HG03045 (cell line): ENCODE data around the gene AGRP.

Experiments
- ATAC-seq: cut with Tn5 transposase; IDR thresholded peaks from one replicate; pipeline ENCODE4 v1.9.1; 2021; ENCODE audit warnings: mild to moderate bottlenecking, moderate library complexity; ENCODE audit not compliant: unreplicated experiment

AGRP gene

DNA sequence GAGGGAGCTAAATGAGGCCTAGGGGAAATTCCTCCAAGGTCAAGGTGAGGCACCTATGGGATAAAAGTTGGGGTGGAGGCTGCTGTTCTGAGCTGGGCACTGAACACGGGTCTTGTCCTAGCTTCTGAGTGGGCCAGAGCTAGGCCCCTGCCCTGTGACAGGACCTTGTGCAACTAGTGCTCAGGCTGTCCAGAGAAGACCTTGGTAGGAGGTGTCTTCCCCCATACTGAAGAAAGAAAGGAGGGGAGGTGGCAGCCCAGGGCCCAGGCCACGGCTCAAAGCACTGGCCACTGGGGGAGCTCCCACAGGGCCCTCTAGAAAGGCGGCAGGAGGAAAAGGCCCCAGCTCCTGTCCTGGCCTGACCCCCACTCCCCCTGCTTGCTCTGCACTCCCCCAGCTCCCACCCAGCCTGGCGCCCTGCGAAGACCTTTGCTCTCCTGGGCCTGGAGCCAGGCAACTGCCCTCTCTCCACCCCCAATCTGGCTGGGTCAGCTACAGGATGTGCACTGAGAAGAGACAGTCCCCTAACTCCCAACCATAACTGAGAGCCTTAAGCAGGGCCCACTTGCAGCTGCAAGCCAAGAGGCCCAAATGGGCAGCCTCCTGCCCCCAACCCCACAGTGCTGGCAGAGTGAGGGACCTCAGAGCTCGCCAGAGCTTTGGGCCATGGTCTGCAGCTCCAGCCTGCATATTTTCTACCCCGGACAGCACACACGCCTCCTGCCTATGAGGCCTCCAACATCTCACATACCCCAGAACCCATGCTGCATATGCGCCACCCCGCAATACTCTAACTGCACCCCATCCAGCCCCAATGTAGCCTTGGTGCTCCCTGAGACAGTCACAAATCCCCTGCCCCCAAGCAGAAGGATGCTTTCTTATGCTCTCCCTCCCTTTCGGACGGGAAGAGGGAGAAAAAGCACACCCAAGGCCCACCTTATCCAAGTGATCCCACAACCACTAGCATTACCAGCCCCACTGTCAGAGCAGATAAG is 37.1 kb downstream of the AGRP start:
- no peak for ATAC-seq

DNA sequence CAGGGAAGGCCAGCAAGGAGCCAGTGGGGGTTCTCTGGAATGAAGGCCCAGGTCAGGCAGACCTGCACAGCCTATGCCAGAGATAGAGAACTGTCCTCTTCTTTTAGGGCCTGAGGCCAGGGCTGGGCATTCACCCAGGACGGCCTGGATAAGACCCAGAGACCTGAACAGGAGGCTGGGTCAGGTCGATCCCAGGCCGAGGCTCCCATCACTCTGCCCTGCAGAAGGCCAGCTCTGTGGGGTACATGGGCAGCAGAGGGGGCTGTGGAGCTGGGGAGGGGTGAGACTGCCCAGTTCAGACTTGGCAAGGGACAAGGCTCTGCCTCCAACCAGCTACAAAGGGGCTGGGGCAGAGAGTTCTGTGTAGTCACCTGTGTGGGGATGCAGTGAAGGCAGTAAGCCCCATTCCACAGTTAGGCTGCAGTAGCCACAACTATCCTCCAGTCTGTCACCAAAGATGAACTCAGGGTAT is 37.9 kb downstream of the AGRP start:
- no peak for ATAC-seq

DNA sequence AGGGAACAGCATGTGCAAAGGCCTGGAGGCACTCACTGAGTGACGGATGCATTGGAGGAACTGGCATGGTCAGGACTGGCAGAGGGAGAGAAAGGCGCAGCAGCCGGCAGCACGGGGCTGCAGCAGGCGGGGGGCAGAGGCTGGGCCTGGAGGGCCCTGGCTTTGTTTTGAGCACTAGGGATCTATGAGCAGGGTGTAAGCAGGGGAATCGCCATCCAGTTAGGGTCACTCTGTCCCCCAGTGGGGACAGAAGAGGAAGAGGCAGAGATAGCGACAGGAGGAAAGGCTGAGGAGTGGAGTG is 38.3 kb downstream of the AGRP start:
- no peak for ATAC-seq

DNA sequence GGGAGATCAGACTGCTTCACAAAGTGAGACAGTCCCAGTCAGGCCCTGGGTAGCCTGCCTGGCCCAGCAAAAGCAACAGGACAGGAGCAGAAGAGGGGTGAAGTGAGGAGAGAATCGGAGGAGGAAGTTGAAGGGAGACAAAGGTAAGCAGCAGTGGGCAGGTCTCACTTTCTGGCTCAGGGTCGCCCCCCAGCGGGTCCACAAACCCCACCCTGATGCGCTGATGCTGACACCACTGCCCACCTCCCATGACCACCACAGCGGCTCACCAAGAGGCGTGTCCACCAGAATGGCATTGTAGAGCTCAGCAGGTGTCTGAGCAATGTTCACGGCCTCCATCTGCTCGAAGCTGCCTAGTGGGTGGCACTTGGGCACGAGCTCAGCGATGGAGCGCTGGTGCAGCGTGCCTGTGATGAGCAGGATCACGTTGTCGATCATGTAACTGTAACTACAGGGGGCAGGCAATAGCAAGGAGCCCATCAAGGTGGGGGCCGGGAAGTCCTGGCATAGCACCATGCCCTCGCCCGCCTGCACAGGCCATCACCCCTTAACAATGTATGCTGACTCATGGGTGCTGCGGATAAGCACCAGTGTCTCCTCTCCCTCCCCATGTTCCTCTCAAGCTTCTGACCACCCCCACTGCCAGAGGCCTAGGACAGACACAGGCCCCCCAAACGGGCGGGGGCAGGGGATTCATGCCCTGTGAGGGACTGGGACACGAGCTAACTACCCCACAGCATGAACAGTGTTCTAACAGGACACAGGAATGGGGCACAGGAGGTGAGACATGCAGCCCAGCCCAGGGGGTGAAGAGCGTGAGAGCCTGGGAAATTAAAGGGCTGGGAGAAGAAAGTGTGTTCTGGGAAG is 38.9 kb downstream of the AGRP start:
- ATAC-seq: no peak

DNA sequence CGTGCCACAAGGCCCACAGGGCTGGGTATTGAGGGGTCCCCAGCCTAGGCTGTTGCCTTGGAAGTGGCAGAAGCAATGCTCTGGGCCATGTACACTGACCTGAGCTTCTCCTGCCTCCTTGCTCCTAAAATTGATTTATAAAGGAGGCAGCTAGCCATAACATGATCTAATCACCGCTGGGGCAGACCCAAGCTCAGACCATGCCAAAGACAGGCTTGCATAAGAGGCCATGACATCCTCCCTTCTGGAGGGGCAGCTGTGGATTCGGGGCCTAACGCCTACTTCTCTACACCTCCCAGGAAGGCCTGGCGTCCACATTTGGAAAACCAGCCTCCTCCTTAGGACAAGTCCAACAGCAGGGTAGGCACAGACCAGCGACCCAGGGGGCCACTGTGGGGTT is 40.1 kb downstream of the AGRP start:
- ATAC-seq: no peak

DNA sequence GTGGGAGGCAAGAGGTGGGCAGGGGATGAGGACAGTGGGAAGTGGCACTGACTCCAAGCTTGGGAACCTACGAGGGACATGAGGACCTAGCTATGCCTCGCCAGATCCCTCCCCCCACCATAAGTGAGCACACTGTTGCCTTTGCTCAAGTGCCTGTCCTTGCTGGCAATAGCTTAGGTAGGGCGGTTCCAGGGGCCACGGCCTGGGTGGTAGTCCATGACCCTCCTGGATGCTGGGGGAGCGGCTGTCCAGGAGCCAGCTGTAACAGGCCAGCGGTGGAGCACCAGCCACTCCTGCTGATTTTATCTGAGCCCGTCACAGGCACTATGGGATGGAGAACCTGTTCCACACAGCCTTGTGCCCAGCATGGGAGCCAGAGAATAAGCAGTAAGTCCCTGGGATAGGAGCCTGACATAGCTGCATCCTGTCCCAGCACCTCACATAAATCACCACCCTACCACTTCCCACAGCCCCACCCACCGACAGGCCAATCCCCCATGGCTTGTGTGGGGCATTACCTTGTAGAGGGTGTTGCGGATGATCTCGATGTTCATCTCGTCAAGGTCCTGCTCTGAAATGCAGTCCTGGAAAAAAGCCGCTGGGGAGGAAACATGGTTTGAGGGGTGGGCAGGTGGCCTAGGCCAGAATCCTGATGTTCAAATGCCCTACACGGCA is 40.6 kb downstream of the AGRP start:
- no peak for ATAC-seq

DNA sequence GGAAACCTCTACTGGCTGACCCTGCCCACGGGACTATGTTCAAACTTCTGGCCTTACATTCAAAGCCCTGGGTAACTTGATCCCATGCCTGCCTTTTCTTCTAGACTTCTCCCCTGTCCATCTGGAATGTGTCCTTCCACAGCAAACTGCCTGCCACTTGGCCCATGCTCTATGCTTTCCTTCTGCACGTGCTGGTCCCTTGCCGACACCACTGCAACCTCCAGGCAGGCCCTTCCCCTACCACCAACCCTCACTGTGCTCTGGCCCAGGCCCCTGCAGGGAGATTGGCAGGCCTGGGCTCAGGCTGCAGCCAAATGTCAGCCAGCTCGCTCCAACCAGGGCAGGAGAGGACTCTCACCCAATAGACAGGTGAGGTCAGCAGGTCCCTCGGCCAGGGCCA is 41.4 kb downstream of the AGRP start:
- no peak for ATAC-seq

DNA sequence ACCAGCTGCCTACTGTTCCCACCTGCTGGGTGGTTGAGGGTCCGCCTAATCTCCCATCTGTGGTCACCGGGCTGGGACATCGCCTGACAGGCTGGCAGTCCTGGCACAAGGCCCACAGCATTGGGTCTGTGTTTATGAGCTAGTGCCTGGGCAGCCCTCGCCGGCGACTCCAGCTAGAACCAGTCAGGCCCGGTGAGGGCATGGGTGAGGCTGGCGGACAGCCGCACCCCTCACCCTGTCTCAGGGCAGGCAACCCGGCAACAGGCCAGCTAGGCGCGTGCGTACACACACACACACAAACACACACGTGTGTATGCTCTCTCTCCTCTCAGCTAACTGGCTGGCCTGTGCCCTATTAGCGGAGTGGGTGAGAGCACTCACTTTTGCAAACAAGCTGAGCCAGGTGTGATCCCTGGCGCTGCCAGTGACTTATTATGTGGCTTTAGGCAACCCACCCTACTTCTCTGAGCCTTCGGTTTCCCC is 42.0 kb downstream of the AGRP start:
- no peak for ATAC-seq

DNA sequence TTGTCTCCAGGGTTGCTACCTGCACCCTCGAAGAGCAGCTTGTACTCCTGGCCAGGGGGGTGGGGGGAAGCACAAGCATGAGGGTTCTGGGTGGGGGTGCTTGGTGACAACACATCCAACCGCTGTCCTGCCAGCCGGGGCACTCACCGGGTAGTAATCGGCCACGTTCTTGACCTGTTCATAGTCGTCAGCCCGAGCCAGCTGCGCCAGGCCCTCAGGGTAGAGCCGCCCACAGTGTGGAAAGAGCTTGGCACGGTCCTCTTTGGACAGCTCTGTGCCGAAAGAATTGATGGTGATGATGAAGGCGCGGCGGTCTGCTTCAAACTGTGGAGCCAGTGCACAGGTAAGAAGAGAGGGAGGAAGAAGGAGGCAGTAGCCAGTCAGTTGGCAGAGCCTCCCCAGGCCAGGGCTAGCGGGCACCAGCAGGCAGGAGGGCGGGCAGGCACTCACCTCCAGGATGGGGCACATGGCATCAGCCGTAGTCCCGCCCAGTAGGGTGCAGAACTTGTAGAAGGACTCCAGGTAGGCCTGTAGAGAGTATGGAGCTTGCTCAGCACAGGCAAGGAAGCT is 44.4 kb downstream of the AGRP start:
- no peak for ATAC-seq

DNA sequence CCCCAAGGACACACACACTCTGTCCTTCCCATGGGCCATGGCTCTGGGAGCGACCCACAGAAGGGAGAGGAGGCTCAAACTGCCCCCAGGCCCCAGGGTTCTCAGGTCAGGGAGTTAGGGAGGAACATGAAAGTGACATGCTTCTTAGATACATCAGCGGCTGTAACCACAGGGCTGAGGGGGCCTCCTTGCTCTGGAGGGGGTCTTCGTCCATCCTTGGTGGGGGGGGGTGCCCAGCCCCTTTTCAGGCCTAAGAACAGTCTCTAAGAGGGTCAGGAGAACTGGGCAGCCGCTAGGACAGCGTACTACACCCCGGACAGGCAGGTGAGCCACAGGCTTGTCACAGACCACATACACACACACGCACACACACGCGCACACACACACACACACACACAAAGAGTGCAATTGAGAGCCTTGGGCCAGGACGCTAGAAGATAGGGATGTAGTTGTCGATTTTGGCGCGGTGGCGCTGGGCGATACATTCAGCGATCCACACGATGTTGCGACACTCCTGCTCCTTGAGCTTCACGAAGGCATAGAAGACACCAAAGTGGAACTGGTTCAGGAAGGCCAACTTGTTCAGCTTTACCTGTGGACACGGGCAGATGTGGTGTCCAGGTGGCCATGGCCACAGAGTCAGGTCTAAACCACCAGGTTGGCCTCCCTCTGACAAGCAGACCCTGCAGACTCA is 45.1 kb downstream of the AGRP start:
- ATAC-seq: no peak

DNA sequence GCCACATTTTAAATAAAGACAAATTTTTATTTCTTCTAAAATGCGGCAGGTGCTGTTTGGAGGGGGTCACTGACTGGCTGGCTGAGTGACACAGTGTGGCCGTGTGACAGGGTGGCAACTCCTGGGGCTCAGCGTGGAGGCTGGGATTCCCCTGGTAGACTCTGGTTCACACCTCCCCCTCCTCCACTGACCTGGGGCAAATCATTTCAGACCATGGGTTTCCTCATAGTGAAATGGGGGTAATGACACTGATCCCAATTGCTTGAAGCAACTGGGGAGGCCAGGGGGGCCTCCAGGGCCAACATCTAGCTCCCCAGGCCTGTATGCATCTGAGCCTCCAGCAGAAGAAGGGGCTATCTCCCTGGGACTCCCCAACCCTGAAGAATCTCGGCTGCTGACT is 45.8 kb downstream of the AGRP start:
- no peak for ATAC-seq

DNA sequence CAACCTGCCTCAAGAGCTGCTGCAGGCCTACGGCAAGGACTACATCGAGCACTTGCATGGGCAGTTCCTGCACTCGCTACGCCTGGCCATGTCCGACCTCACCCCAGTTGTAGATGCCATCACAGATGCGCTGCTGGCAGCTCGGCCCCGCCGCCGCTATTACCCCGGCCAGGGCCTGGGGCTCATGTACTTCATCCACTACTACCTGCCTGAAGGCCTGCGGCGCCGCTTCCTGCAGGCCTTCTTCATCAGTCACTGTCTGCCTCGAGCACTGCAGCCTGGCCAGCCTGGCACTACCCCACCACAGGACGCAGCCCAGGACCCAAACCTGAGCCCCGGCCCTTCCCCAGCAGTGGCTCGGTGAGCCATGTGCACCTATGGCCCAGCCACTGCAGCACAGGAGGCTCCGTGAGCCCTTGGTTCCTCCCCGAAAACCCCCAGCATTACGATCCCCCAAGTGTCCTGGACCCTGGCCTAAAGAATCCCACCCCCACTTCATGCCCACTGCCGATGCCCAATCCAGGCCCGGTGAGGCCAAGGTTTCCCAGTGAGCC is 46.6 kb downstream of the AGRP start:
- no peak for ATAC-seq

DNA sequence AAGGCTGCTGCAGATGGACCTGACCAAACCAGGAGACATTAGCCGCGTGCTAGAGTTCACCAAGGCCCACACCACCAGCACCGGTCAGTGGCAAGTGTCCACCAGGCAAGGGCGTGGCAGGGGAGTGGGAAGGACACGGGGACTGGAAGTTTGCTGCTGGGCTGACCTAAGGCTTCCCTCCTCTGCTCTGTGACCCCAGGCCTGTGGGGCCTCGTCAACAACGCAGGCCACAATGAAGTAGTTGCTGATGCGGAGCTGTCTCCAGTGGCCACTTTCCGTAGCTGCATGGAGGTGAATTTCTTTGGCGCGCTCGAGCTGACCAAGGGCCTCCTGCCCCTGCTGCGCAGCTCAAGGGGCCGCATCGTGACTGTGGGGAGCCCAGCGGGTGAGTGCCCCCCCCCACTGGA is 47.6 kb downstream of the AGRP start:
- no peak for ATAC-seq

DNA sequence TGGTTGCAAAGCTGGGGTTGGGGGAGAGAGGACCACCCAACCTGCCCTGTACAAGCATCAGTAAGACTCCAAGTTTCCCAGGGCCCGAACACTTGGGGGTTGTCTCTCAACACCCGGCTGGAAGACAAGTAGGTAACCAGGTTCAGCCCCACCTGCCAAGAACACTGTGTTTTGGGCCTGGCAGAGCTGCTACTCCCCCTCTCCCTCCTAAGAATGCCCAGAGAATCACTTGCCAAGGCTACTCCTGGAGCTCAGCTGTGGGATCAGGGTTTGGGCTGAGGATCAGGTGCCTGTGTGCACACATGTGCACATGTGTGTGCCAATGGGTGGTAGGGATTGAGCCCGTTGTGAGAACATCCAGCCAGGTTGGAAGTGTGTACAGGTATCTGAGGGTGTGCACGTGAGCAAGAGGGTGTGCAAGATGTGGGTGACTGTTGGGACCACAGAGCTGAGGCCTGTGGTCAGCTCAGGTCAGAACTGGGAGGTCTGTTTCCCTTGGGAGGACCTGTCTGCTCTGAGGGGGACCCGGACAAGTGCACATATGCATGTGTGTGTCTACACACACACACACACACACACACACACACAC is 50.1 kb downstream of the AGRP start:
- no peak for ATAC-seq
